Neural progenitor cell (in vitro differentiated cells): ENCODE data around the gene BCAS3.

Source experiments
- EZH2 ChIP-seq: fragments of 200-600 bp; sonication (generic); IDR thresholded peaks from 2 replicates; pipeline ENCODE4 v1.6.1; 2017; ENCODE audit warnings: antibody characterized with exemption, mild to moderate bottlenecking, moderate library complexity
- EZH2phosphoT487 ChIP-seq: fragments of 200-600 bp; sonication (generic); IDR thresholded peaks from 2 replicates; pipeline ENCODE4 v1.6.1; 2017; ENCODE audit warnings: antibody characterized with exemption
- TF ChIP-seq, protein P1 (sequence below): fragments of 200-600 bp; sonication (generic); IDR thresholded peaks from 2 replicates; pipeline ENCODE4 v1.5.1; 2017; ENCODE audit warnings: antibody characterized with exemption, mild to moderate bottlenecking

DNA sequence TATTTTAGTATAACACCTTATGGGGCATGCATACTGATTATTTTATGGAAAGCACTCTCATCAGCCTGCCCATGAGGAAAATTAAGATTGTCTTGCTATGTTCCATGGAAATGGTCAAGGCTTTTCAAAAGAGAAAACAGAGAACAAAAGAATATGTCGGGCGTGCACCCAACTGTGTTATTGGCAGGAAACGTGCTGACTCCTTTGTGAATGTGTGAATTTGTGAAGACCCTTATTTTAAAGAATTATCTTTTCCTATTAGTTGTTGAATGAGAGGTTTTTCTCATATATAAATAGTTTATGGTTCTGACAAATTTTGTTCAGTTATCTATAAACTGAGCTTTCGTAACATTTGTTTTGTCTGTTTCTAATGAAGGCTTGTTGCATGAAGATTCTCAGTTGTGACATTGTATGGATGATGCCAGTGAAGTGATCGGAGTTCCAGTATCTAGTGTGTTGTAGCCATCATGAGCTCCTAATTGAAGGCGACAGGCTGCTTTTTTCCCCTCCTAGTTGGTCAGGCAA lies 180.0 kb downstream of the BCAS3 start:
- TF ChIP-seq, protein P1, sequence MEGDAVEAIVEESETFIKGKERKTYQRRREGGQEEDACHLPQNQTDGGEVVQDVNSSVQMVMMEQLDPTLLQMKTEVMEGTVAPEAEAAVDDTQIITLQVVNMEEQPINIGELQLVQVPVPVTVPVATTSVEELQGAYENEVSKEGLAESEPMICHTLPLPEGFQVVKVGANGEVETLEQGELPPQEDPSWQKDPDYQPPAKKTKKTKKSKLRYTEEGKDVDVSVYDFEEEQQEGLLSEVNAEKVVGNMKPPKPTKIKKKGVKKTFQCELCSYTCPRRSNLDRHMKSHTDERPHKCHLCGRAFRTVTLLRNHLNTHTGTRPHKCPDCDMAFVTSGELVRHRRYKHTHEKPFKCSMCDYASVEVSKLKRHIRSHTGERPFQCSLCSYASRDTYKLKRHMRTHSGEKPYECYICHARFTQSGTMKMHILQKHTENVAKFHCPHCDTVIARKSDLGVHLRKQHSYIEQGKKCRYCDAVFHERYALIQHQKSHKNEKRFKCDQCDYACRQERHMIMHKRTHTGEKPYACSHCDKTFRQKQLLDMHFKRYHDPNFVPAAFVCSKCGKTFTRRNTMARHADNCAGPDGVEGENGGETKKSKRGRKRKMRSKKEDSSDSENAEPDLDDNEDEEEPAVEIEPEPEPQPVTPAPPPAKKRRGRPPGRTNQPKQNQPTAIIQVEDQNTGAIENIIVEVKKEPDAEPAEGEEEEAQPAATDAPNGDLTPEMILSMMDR: no peak
- TF ChIP-seq EZH2phosphoT487 (no peak), EZH2 (no peak)
